AG09309 (cell line): ENCODE data around the gene ZNF445.
"Not testable (repeated sequence)": the region's sequence is repeated elsewhere in the genome, so short reads cannot be mapped to it uniquely, and the experiment has no call there.

ENCODE experiments used
- DNase-seq: peaks from one replicate; pipeline ENCODE4 v3.0.0-alpha.2; 2010; ENCODE audit warnings: low read depth
- H3K4me3 ChIP-seq: 2 replicates; pipeline ENCODE4 v1.5.1; 2011; ENCODE audit warnings: mild to moderate bottlenecking, low read depth, low read length, moderate library complexity; ENCODE audit not compliant: control insufficient read depth
- TF ChIP-seq, protein P1 (sequence below): IDR thresholded peaks from 2 replicates; pipeline ENCODE4 v1.5.1; 2011; ENCODE audit warnings: mild to moderate bottlenecking, low read depth, low read length, inconsistent platforms; ENCODE audit not compliant: insufficient read depth, control insufficient read depth; ENCODE audit errors: missing control alignments

ZNF445 gene

GRCh38 chr3:44501971-44502370 lies 24.5 kb upstream of the ZNF445 start:
- no peak overlapping the region for H3K4me3 ChIP-seq
- TF ChIP-seq, protein P1, sequence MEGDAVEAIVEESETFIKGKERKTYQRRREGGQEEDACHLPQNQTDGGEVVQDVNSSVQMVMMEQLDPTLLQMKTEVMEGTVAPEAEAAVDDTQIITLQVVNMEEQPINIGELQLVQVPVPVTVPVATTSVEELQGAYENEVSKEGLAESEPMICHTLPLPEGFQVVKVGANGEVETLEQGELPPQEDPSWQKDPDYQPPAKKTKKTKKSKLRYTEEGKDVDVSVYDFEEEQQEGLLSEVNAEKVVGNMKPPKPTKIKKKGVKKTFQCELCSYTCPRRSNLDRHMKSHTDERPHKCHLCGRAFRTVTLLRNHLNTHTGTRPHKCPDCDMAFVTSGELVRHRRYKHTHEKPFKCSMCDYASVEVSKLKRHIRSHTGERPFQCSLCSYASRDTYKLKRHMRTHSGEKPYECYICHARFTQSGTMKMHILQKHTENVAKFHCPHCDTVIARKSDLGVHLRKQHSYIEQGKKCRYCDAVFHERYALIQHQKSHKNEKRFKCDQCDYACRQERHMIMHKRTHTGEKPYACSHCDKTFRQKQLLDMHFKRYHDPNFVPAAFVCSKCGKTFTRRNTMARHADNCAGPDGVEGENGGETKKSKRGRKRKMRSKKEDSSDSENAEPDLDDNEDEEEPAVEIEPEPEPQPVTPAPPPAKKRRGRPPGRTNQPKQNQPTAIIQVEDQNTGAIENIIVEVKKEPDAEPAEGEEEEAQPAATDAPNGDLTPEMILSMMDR, result no peak
- no peak for DNase-seq

DNA sequence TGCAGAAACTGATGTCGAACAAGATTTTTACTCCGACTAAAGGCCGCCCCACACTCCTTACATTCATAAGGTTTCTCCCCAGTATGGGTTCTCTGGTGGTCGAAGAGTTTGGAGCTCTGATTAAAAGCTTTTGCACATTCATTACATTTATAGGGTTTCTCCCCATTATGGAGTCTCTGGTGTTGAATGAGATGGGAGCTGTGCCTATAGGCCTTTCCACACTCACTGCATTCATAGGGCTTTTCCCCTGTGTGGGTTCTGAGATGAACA lies 22.4 kb upstream of the ZNF445 start:
- not testable (repeated sequence) for H3K4me3 ChIP-seq, DNase-seq

- no peak overlapping the region for H3K4me3 ChIP-seq
- TF ChIP-seq, protein P1, result no peak
- DNase-seq, result no peak
Observed at GRCh38 chr3:44499149-44499898, 21.9 kb upstream of the ZNF445 start.

DNA sequence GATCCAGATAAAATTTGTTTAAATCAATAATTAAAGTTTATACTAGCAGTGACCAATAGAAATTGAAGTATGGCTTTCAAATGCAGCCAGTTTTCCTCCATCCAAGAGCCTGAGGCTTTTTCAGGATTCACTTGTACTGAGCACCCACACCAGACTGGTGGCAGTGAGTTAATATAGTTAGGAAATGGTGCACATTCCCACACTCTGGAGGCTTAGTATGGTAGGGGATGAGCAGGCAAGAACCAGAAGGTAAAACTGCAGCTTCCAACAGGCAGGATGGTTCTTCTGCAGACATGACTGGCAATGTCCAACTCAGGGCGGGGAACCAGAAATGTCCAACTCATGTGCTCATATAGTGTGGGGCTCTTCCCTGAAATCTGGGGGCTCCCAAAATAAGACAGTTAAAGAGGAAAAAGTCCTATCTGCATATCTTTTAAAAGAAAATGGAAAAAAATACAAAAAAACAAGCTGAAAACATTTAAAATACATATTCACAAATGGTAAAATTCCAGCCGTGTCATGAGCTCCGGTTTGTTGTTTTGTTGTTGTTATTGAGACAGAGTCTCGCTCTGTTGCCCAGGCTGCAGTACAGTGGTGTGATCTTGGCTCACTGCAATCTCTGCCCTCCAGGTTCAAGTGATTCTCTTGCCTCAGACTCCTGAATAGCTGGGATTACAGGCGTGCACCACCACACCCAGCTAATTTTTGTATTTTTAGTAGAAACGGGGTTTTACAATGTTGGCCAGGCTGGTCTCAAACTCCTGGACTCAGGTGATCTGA lies 18.4 kb upstream of the ZNF445 start:
- no peak for DNase-seq
- TF ChIP-seq, protein P1, result no peak
- H3K4me3 ChIP-seq, result no peak overlapping the region

GRCh38 chr3:44492496-44492895 lies 15.0 kb upstream of the ZNF445 start:
- no peak overlapping the region for H3K4me3 ChIP-seq
- TF ChIP-seq, protein P1, result no peak

GRCh38 chr3:44482721-44483120 lies 5.3 kb upstream of the ZNF445 start:
- H3K4me3 ChIP-seq, result no peak overlapping the region
- TF ChIP-seq, protein P1, result no peak
- DNase-seq, result no peak

More at GRCh38 chr3:44492496-44492895, 15.0 kb upstream of the ZNF445 start:
- DNase-seq, result no peak

DNA sequence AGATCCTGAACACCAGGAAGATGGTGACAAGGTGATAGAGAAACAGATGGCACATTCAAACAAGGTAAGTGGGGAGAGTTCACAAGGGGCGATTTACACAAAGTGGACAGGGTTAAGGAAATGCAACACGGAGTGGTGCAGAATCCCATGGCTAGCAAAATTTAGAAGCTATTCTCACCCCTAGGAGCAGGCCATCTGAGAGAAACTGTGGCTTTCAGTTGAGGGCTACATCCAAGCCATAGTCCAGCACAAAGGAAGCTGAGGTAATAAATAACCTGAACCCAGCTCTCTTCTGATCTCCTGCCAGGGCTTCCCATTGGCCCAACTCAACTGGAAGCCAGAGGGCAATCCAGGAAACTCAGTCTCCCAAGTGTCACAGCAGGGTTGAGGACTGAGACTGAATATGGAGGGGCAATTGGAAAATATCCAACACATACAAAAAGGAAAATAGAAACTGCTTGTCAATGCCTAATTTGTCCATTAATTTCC lies 1.2 kb upstream of the ZNF445 start:
- no peak overlapping the region for H3K4me3 ChIP-seq
- DNase-seq, result no peak
- TF ChIP-seq, protein P1, result no peak
